A204.1 (cell line): Measurements from ENCODE around the gene ARHGEF38.
"Not testable (repeated sequence)": the region's sequence is repeated elsewhere in the genome, so short reads cannot be mapped to it uniquely, and the experiment has no call there.

ENCODE experiments used
- FAIRE-seq: peaks from 2 replicates; lab custom pipeline; 2012; peaks lifted over from hg19 to GRCh38; lab: Jason Lieb, UNC

Gene ARHGEF38

GRCh38 chr4:105563352-105563751, 10.9 kb downstream of the ARHGEF38 start:
- FAIRE-seq, result no peak

DNA sequence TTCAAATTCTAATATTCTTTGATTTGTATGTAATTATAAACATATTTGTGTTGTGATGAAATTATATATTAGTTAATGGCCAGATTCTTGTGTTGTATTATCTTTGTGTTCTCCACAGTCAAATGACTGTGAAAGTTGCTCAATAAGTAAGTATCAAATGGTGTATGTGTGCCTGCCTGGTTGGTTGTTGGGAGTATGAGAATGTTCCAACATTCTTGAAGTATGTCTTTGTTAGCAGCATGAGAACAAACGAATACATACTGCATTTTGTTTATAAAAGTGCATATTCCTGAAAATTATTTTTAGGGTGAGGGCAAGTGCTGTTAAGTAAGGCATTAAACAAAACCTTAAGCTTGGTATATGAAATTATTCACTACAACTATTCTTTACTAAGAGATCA, 16.2 kb downstream of the ARHGEF38 start:
- no peak for FAIRE-seq

GRCh38 chr4:105569057-105569865, 16.8 kb downstream of the ARHGEF38 start:
- no peak for FAIRE-seq

GRCh38 chr4:105569866-105570236, 17.4 kb downstream of the ARHGEF38 start:
- FAIRE-seq, result no peak

DNA sequence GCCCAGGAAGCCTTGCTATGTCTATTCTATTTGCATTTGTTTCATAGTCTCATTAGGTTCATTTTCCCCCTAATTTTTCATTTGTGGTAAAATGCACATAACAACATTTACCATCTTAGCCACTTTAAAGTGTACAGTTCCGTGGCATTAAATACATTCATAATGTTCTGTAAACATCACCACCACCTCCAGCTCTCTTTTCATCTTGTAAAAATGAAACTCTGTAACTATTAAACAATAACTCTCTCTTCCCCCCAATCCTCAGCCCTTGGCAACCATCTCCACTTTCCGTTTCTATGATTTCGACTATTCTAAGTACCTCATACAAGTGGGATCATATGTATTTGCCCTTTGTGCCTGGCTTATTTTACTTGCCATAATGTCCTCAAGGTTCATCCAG, 19.9 kb downstream of the ARHGEF38 start:
- FAIRE-seq, result no peak

GRCh38 chr4:105586638-105587328, 34.4 kb downstream of the ARHGEF38 start:
- no peak for FAIRE-seq

DNA sequence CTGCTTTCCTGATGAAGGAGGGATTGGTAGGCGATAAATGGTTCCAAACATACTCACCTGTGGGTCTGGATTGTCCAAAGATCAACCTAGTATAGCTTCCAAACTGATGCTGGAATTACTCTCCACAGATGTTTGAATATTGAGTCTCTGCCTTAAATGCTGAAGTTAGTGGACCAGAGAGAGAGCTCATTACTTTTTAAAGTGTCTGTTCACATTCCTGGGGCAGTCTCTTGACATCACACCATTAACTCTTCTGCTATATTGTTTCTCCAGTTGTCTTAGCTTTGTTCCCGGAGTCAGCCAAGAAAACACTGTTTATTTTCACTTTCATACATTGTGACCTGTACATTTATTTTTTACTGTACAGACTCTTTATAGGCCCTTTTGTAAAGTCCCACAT, 35.4 kb downstream of the ARHGEF38 start:
- FAIRE-seq, result no peak

- no peak for FAIRE-seq
These were observed 35.8 kb downstream of the ARHGEF38 start for GRCh38 chr4:105588252-105588651.

DNA sequence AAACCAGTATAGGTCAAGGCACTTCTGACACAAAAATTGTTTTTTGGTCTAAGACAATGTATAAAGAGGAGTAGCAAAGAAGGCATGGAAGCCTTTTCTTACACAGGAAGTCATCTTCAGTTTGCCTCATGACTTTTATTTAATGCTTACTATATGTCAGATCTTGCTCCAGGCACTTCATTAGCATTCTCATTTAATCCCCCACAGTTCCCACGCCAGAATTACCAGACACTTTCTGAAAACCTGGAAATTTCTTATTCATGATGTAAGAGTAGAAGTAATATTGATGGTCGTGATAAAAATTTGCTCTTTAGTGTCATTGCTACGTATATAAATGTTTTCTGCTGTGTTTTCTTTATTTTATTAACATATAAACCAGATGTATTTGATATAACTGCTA, 39.2 kb downstream of the ARHGEF38 start:
- no peak for FAIRE-seq

DNA sequence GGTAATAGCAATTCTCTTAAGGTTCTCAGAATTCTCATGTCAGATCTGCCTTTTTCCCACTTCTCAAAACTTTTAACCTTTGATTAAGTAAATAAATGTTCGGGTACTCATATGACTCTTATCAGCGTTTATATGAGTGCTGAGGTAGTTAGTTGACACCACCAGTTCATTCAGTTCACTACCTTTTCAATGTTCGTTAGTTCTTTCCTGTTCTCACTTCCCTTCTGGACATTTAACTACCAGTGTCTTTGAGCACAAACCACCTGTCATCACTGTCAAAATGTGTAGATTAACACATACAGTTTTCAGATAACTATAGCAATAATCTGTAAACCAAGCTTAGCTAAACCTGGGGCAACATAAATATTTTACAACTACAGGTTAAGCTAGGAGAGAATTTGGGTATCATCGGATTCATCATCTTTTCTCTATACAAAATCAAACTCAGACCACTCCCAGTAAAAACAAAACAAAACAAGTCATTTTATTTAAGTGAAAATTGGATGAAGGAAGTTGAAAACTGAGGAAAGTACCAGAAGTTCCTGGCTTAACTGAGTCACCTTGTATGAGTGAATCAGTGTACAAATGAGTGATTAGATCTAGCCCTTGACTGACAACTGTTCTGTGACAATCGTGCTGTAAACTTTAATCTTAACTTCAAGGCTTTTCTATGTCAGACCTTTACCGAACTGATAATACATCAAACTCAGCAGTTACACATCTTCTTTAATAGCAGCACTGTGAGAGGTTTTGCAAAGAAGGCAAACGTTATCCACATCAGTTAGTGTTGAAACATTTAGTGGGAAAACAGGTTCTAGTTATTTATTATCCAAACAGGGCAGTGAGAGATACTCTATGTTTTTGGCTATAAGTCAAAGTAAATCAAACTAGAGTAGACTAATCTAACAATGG, 41.9 kb downstream of the ARHGEF38 start:
- no peak for FAIRE-seq

GRCh38 chr4:105596684-105597083, 44.3 kb downstream of the ARHGEF38 start:
- FAIRE-seq, result no peak

DNA sequence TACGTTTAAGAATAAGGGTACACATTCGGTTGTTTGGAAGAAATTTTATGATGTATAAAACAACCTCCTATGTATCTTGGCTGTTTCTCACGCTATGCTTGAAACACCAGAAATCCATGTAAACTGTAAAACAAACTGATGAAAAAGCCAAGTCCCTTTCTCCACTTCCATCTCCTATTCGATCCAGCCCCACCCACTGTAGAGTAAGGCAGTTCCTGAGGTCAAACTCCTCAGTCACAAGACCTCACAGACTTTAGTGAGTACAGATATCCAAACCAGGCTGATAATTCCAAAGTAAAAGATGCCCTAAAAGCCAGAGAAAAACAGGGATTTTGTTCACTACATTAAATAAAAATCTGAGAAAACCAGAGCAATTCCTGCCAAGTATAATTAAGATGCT, 45.6 kb downstream of the ARHGEF38 start:
- FAIRE-seq, result no peak

GRCh38 chr4:105598787-105599186, 46.4 kb downstream of the ARHGEF38 start:
- no peak for FAIRE-seq

GRCh38 chr4:105599482-105599881, 47.1 kb downstream of the ARHGEF38 start:
- no peak for FAIRE-seq

- FAIRE-seq, result no peak
These were observed 47.7 kb downstream of the ARHGEF38 start for GRCh38 chr4:105599932-105600655.

GRCh38 chr4:105600951-105601350, 48.5 kb downstream of the ARHGEF38 start:
- no peak for FAIRE-seq

- no peak for FAIRE-seq
These were observed 49.0 kb downstream of the ARHGEF38 start for GRCh38 chr4:105601406-105601805.

- FAIRE-seq, result no peak
These were observed 50.7 kb downstream of the ARHGEF38 start for GRCh38 chr4:105603158-105603557.

DNA sequence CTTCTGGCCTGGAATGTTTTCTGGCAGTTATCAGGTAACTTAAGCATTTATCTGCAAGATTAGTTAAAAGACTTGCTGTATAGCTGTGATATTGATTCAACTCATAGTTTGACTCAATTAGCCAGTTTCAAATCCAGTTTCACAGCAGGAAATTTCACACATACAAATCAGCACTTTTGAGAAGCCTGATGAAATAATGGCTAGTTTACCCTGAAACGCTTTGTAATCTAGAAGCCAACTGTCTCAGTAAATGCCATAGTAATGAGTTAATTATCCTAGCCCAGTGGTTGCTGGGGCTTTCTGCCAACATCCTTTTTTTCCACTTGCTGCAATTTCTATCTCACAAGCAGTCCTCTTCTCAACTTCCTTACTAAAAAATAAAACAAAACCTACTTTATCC, 53.1 kb downstream of the ARHGEF38 start:
- FAIRE-seq, result no peak

DNA sequence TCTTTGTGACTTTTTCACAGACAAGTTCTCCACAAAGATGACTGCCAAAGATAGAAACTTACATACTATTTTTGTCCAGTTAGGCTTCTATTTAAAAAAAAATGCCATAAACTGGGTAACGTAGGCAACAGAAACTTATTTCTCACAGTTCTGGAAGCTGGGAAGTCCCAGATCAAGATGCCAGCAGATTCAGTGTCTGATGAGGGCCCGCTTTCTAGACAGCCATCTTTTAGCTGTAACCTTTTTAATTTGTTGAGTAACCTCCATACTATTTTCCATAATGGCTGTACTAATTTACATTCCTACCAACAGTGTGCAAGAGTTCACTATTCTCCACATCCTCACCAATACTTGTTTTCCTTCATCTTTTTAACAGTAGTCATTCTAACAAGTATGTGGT, 55.5 kb downstream of the ARHGEF38 start:
- no peak for FAIRE-seq

- FAIRE-seq, result not testable (repeated sequence)
These were observed 57.4 kb downstream of the ARHGEF38 start for GRCh38 chr4:105609819-105610218.

DNA sequence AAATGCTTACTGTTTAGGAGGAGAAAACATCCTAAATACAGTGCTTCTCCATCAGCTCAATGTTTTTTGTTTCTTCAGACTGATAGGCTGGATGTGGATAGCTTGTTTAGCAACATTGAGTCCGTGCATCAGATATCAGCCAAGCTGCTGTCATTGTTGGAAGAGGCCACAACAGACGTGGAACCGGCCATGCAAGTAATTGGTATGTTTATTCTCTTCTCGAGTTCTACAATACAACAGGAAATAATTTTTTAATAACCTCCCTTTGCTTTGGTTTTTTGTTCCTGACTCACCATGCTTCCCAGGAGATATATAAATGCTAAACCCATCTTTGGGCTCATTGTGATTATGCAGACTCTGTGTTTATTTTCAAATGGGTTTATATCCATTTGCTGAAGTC, 60.9 kb downstream of the ARHGEF38 start:
- no peak for FAIRE-seq
